T-helper 22 cell (primary cell): ENCODE results near the gene AHNAK2.
"Not testable (repeated sequence)": the region's sequence is repeated elsewhere in the genome, so short reads cannot be mapped to it uniquely, and the experiment has no call there.

Experiments
- DNase-seq: peaks from one replicate; pipeline ENCODE4 v3.0.0-alpha.2; 2020; ENCODE audit warnings: low read depth

AHNAK2 gene

DNA sequence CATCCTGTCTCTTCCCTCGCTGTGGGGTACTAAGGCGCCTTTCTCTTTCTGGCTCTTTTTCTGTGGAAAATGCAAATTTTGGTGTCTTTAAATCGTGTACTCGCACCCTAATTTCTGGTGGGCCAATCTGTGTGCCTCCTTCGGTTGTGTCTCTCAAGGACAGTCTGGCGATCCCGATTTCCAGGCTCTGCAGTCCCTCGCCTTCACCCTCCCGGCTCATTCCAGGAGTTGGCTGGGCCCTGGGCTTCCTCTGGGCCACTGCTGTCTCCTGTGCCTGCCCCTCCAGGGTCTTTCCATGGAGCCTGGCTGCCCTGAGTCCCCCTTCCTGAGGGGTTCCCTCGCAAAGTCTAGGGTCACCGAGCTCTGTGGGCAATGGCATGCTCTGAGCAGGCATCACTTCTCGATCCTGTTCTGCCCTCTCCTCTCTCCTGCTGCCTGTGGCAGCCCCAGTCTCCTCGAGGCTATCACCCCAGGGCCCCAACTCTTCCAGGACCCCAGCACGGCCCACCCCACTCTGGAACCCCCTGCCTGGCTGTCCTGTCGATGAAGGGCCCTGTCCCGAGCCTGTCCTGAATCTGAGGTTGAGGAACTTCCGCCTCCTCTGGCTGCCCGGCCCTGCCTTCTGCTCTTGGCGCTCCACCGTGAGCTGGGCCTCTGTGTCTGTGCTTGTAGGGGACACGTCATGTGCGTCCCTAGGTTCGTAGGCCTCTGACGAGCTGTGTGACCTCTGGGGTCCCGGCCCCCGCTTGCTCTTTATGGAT lies 24.1 kb downstream of the AHNAK2 start:
- no peak for DNase-seq

DNA sequence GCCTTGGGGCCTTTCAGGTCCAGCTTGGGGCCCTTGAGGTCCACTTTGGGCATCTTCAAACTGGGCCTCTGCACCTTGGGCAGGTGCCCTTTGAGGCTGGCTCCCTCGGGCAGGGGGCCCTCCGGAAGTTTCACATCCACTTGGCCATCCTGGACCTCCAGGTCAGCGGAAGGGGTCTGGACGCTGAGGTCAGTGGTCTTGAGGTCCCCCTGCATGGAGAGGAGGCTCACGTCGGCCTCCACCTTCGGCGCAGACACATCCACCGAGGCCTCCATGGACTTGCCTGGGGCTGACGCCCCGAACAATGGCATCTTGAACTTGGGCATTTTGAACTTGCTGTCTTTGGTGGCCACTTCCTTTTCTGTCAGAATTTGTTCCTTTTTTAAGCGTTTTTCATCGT lies 25.1 kb downstream of the AHNAK2 start:
- DNase-seq = no peak

DNA sequence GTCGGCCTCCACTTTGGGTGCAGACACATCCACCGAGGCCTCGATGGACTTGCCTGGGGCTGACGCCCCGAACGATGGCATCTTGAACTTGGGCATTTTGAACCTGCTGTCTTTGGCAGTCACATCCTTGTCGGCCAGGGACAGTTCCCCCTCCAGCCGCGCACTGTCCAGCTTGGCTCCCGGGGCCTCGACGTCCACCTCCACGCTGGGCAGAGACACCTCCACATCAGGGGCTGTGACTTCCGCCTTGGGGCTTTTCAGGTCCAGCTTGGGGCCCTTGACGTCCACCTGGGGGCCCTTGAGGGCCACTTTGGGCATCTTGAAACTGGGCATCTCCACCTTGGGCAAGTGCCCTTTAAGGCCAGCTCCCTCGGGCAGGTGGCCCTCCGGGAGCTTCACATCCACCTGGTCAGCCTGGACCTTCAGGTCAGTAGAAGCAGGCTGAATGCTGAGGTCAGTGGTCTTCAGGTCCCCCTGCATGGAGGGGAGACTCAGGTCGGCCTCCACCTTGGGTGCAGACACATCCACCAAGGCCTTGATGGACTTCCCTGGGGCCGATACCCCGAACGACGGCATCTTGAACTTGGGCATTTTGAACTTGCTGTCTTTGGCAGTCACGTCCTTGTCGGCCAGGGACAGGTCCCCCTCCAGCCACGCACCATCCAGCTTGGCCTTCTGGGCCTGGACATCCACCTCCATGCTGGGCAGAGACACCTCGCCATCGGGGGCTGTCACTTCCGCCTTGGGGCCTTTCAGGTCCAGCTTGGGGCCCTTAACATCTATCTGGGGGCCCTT lies 26.1 kb downstream of the AHNAK2 start:
- not testable (repeated sequence) for DNase-seq

DNA sequence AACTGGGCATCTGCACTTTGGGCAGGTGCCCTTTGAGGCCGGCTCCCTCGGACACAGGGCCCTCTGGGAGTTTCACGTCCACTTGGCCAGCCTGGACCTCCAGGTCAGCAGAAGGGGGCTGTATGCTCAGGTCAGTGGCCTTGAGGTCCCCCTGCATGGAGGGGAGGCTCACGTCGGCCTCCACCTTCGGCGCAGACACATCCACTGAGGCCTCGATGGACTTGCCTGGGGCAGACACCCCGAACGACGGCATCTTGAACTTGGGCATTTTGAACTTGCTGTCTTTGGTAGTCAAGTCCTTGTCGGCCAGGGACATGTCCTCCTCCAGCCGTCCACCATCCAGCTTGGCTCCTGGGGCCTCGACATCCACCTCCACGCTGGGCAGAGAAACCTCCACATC lies 27.5 kb downstream of the AHNAK2 start:
- not testable (repeated sequence) for DNase-seq

DNA sequence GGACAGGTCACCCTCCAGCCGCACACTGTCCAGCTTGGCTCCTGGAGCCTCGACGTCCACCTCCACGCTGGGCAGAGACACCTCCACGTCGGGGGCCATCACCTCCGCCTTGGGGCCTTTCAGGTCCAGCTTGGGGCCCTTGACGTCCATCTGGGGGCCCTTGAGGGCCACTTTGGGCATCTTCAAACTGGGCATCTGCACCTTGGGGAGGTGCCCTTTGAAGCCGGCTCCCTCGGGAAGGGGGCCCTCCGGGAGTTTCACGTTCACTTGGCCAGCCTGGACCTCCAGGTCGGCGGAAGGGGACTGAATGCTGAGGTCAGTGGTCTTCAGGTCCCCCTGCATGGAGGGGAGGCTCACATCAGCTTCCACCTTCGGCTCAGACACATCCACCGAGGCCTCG lies 28.2 kb downstream of the AHNAK2 start:
- DNase-seq = no peak

DNA sequence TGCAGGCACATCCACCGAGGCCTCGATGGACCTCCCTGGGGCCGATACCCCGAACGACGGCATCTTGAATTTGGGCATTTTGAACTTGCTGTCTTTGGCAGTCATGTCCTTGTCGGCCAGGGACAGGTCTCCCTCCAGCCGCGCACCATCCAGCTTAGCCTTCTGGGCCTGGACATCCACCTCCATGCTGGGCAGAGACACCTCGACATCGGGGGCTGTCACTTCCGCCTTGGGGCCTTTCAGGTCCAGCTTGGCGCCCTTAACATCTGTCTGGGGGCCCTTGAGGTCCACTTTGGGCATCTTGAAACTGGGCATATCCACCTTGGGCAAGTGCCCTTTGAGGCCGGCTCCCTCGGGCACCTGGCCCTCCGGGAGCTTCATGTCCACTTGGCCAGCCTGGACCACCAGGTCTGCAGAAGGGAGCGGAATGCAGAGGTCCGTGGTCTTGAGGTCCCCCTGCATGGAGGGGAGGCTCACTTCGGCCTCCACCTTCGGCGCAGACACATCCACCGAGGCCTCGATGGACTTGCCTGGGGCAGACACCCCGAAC lies 28.7 kb downstream of the AHNAK2 start:
- not testable (repeated sequence) for DNase-seq

DNA sequence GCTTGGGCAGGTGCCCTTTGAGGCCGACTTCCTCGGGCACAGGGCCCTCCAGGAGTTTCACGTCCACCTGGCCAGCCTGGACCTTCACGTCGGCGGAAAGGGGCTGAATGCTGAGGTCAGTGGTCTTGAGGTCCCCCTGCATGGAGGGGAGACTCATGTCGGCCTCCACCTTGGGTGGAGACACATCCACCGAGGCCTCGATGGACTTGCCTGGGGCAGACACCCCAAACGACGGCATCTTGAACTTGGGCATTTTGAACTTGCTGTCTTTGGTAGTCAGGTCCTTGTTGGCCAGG lies 29.5 kb downstream of the AHNAK2 start:
- DNase-seq = no peak

DNA sequence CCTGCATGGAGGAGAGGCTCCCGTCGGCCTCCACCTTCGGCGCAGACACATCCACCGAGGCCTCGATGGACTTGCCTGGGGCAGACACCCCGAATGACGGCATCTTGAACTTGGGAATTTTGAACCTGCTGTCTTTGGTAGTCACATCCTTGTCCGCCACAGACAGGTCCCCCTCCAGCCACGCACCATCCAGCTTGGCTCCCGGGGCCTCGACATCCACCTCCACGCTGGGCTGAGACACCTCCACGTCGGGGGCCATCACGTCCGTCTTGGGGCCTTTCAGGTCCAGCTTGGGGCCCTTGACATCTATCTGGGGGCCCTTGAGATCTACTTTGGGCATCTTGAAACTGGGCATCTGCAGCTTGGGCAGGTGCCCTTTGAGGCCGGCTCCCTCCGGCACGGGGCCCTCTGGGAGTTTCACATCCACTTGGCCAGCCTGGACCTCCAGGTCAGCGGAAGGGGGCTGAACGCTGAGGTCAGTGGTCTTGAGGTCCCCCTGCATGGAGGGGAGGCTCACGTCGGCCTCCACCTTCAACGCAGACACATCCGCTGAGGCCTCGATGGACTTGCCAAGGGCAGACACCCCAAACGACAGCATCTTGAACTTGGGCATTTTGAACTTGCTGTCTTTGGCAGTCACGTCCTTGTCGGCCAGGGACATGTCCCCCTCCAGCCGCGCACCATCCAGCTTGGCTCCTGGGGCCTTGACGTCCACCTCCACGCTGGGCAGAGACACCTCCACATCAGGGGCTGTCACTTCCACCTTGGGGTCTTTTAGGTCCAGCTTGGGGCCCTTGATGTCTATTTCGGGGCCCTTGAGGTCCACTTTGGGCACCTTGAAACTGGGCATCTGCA lies 30.1 kb downstream of the AHNAK2 start:
- DNase-seq = not testable (repeated sequence)

DNA sequence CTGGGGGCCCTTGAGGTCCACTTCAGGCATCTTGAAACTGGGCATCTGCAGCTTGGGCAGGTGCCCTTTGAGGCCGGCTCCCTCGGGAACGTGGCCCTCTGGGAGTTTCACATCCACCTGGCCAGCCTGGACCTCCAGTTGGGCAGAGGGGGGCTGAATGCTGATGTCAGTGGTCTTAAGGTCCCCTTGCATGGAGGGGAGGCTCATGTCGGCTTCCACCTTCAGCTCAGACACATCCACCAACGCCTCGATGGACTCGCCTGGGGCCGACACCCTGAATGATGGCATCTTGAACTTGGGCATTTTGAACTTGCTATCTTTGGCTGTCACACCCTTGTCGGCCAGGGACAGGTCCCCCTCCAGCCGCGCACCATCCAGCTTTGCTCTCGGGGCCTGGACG lies 31.0 kb downstream of the AHNAK2 start:
- not testable (repeated sequence) for DNase-seq

DNA sequence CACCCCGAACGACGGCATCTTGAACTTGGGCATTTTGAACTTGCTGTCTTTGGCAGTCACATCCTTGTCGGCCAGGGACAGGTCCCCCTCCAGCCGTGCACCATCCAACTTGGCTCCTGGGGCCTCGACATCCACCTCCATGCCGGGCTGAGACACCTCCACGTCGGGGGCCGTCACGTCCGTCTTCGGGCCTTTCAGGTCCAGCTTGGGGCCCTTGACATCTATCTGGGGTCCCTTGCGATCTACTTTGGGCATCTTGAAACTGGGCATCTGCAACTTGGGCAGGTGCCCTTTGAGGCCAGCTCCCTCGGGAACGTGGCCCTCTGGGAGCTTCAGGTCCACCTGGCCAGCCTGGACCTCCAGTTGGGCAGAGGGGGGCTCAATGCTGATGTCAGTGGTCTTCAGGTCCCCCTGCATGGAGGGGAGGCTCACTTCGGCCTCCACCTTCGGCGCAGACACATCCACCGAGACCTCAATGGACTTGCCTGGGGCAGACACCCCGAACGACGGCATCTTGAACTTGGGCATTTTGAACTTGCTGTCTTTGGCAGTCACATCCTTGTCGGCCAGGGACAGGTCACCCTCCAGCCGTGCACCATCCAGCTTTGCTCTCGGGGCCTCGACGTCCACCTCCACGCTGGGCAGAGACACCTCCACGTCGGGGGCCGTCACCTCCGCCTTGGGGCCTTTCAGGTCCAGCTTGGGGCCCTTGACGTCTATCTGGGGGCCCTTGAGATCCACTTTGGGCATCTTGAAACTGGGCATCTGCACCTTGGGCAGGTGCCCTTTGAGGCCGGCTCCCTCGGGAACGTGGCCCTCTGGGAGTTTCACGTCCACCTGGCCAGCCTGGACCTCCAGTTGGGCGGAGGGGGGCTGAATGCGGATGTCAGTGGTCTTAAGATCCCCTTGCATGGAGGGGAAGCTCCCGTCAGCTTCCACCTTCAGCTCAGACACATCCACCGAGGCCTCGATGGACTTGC lies 31.9 kb downstream of the AHNAK2 start:
- DNase-seq = not testable (repeated sequence)

DNA sequence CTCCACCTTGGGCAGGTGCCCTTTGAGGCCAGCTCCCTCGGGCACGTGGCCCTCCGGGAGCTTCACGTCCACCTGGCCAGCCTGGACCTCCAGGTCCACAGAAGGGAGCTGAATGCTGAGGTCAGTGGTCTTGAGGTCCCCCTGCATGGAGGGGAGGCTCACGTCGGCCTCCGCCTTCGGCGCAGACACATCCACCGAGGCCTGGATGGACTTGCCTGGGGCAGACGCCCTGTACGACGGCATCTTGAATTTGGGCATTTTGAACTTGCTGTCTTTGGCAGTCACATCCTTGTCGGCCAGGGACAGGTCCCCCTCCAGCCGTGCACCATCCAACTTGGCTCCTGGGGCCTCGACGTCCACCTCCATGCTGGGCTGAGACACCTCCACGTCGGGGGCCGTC lies 32.9 kb downstream of the AHNAK2 start:
- DNase-seq = not testable (repeated sequence)

DNA sequence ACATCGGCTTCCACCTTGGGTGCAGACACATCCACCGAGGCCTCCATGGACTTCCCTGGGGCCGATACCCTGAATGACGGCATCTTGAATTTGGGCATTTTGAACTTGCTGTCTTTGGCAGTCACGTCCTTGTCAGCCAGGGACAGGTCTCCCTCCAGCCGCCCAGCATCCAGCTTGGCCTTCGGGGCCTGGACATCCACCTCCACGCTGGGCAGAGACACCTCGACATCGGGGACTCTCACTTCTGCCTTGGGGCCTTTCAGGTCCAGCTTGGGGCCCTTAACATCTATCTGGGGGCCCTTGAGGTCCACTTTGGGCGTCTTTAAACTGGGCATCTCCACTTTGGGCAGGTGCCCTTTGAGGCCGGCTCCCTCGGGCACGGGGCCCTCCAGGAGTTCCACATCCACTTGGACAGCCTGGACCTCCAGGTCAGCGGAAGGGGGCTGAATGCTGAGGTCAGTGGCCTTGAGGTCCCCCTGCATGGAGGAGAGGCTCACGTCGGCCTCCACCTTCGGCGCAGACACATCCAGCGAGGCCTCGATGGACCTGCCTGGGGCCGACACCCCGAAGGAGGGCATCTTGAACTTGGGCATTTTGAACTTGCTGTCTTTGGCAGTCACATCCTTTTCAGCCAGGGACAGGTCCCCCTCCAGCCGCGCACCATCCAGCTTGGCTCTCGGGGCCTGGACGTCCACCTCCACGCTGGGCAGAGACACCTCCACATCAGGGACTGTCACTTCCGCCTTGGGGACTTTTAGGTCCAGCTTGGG lies 33.6 kb downstream of the AHNAK2 start:
- DNase-seq = not testable (repeated sequence)

DNA sequence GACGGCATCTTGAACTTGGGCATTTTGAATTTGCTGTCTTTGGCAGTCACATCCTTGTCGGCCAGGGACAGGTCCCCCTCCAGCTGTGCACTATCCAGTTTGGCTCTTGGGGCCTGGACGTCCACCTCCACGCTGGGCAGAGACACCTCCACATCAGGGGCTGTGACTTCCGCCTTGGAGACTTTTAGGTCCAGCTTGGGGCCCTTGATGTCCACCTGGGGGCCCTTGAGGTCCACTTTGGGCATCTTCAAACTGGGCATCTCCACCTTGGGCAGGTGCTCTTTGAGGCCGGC lies 34.2 kb downstream of the AHNAK2 start:
- DNase-seq = not testable (repeated sequence)

DNA sequence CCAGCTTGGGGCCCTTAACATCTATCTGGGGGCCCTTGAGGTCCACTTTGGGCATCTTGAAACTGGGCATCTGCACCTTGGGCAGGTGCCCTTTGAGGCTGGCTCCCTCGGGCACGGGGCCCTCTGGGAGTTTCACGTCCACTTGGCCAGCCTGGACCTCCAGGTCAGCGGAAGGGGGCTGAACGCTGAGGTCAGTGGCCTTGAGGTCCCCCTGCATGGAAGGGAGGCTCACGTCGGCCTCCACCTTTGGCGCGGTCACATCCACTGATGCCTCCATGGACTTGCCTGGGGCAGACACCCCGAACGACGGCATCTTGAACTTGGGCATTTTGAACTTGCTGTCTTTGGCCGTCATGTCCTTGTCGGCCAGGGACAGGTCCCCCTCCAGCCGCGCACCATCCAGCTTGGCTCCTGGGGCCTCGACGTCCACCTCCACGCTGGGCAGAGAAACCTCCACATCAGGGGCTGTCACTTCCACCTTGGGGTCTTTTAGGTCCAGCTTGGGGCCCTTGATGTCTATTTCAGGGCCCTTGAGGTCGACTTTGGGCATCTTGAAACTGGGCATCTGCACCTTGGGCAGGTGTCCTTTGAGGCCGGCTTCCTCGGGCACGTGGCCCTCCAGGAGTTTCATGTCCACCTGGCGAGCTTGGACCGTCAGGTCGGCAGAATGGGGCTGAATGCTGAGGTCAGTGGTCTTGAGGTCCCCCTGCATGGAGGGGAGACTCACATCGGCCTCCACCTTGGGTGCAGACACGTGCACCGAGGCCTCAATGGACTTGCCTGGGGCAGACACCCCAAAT lies 34.8 kb downstream of the AHNAK2 start:
- not testable (repeated sequence) for DNase-seq

DNA sequence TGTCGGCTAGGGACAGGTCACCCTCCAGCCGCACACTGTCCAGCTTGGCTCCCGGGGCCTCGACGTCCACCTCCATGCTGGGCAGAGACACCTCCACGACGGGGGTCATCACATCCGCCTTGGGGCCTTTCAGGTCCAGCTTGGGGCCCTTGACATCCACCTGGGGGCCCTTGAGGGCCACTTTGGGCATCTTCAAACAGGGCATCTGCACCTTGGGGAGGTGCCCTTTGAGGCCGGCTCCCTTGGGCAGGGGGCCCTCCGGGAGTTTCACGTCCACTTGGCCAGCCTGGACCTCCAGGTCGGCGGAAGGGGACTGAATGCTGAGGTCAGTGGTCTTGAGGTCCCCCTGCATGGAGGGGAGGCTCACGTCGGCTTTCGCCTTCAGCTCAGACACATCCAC lies 35.6 kb downstream of the AHNAK2 start:
- DNase-seq = no peak

DNA sequence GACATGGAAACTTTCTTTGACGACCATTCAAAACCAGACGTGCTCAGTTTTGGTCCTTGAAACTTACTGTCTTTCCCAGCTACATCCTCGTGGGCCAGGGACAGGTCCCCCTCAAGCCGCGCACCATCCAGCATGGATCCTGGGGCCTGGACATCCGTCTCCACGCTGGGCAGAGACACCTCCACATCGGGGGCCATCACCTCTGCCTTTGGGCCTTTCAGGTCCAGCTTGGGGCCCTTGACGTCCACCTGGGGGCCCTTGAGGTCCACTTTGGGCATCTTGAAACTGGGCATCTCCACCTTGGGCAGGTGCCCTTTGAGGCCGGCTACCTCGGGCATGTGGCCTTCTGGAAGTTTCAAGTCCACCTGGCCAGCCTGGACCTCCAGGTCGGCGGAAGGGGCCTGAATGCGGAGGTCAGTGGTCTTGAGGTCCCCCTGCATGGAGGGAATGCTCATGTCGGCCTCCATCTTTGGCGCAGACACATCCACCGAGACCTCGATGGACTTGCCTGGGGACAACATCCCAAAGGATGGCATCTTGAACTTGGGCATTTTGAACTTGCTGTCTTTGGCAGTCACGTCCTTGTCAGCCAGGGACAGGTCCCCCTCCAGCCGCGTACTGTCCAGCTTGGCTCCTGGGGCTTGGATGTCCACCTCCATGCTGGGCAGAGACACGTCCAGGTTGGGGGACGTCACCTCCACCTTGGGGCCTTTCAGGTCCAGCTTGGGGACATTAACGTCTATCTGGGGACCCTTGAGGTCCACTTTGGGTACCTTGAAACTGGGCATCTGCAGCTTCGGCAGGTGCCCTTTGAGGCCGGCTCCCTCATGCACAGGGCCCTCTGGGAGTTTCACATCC lies 36.4 kb downstream of the AHNAK2 start:
- no peak for DNase-seq

DNA sequence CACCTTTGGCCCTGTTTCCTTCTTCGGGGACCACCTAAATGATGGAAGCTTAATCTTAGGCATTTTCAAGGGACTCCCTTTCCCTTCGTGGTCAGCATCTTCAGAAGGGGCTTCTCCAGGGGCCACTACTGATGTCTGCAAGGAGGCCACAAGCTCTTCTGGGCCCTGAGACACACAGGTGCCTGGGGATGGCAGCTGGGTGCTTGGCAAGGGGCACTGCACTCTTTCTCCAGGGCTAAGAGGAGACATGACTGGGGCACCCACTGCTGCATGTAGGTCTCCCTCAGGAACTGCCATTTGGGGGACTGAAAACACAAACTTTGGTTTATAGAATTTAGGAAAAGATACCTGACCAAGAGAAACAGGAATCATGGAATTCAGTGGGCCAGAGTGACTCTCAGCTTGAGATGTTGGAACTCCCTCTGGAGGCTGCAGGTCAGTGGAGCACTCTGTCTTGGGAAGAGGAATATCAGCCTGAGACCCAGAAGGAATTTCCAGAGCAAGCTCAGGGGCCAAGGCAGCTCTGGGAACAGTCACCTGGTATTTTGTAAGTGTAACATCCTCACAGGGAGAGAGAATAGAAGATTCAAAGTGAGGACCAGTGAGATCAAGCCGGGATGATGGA lies 37.5 kb downstream of the AHNAK2 start:
- no peak for DNase-seq

DNA sequence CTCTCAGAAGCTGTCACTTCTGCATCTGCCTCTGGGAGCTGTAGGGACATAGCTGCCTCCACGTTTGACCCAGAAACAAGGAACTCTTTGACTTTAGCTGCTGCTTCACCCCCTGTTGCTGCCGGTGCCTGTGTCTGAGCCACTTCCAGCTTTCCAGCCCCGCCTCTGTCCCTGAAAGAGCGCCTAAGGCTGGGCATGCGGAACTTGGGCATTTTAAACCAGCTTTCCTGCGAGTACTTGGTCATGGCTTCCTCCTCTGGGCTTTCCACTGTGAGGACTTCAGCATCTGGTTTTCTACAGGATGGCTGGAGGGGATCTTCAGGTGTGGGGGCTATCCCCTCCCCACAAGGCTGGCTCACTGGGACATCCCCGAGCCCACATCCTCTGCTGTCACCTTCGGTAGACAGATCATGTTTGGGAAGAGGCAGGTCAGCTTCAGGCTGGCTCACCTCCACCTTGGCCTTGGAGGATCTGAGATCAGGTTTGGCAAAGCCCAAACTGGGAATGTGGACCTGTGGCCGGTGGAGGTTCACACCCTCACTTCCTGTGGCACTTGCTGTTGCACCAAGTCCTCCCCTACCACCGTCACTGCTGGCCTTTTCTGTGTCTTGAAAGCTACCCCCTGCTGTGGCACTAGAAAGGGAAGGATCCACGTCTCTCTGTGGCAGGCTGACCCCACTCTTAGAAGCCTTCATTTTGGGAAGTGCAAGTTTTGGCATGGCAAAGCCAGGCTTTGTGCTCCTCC lies 38.3 kb downstream of the AHNAK2 start:
- DNase-seq = no peak
